ENCODE measurements around the gene RASA4B.

Gene RASA4B

DNA sequence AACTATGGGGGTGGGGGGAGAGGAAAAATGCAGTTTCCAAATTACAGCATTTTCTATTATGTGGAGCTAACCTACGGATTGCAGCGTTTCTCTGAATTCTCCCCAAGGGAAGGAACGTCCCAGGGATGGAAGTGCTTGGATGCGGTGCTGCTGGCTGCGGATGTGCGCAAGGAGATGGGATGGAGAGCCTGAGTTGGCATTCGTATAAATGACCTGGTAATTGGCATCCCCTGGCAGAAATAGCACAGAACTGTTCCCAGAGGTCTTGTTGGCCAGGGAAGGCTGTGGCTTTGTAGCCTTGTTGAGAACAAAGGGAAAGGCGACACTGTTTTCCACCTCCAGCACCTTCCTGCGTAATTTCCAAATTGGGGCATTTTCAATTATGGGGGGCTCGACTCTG lies 81.5 kb downstream of the RASA4B start:
- no peak for DNase-seq (ENCODE audit: low read depth)
- H3K4me3 ChIP-seq (ENCODE audit: control insufficient read depth, low read depth, low read length): no peak overlapping the region

DNA sequence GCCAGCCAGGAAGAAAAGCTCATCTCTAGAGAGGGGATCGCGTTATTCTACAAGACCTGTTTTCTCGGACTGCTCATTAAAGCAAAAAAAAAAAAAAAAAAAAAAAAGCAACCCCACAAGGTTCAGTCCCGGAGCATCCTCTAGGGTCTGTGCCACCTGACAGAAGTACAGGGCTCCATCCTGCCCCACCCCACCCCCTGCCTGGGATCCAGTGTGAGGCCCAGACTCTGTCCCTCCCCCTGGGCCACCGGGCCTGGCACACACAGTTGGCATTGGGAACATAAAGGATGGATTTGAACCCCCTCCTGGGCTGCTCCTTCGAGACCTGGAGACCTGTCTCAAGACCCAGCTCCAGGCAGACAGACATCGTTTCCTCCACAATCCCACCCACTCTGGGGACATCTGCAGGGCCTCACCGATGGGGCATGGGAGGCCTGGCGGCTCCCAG lies 83.5 kb downstream of the RASA4B start:
- TF ChIP-seq, protein P1, sequence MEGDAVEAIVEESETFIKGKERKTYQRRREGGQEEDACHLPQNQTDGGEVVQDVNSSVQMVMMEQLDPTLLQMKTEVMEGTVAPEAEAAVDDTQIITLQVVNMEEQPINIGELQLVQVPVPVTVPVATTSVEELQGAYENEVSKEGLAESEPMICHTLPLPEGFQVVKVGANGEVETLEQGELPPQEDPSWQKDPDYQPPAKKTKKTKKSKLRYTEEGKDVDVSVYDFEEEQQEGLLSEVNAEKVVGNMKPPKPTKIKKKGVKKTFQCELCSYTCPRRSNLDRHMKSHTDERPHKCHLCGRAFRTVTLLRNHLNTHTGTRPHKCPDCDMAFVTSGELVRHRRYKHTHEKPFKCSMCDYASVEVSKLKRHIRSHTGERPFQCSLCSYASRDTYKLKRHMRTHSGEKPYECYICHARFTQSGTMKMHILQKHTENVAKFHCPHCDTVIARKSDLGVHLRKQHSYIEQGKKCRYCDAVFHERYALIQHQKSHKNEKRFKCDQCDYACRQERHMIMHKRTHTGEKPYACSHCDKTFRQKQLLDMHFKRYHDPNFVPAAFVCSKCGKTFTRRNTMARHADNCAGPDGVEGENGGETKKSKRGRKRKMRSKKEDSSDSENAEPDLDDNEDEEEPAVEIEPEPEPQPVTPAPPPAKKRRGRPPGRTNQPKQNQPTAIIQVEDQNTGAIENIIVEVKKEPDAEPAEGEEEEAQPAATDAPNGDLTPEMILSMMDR (conservative IDR thresholded peaks at IDR 0.05; ENCODE audit: control insufficient read depth, insufficient read depth, low read depth, low read length): no peak
- peak overlapping the region; percentile 65 for H3K4me3 ChIP-seq (ENCODE audit: control insufficient read depth, low read depth, low read length)
- DNase-seq (ENCODE audit: low read depth): peak; percentile 38

More for the DNA sequence above, 81.5 kb downstream of the RASA4B start:
- TF ChIP-seq, protein P1 (conservative IDR thresholded peaks at IDR 0.05; ENCODE audit: control insufficient read depth, insufficient read depth, low read depth, low read length): no peak

DNA sequence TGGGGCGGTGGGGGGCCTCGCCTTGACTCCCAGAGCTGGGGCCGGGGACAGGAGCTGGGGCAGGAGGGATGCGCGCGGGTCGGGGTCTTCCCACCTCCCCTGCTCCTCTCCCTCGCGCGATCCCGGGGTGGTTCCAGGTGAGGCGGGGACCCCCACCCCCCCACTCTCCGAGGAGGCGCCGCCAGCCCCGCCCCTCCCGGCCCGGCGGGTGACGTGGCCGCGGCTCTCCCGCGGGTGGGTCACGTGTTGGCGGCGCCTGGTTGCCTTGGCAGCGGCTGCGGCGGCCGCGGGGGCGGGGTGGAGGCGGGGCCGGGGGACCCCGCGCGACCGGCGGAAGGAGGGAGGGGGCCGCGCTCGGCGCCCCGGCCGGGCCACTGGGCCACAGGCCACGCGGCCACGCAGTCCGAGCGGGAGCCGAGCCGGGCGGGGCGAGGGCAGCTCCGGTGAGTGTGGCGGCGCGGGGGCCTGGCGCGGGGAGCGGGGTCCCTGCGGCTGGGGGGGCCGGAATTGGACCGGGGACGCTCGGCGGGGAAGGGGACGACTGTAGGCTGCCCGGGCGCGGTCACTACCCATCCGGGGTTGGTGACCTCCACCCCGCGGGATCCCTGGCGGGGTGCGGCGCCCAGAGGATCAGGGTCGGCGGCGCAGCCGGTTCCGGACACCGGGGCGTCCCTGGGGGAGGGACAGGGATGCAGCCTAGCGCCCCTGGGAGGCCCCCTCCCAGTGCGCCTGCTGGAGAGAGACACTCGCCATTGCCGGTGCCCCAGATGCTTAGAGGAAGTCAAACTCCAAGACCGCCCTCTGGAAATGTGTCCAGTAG lies 84.1 kb downstream of the RASA4B start, which contains the start of gene ORAI2:
TSS of gene ORAI2 (plus strand) at position 357 of the 820 bp plus-strand sequence. CDS start 5,382 bp downstream, outside the sequence.
- peak within 1 kb of the TSS; percentile 65 for H3K4me3 ChIP-seq (ENCODE audit: control insufficient read depth, low read depth, low read length)

More for the DNA sequence above, 84.1 kb downstream of the RASA4B start, which contains the start of gene ORAI2:
- peak; percentile 43 for DNase-seq (ENCODE audit: low read depth)
- TF ChIP-seq, protein P1 (conservative IDR thresholded peaks at IDR 0.05; ENCODE audit: control insufficient read depth, insufficient read depth, low read depth, low read length): no peak

Measured in fibroblast of mammary gland (primary cell).